Ovary (tissue), 3 donors: ENCODE results near the gene SEPTIN7.
"Not testable (repeated sequence)": the region's sequence is repeated elsewhere in the genome, so short reads cannot be mapped to it uniquely, and the experiment has no call there.

ENCODE experiments used
- POLR2A ChIP-seq: fragments of 450-650 bp; IDR thresholded peaks from one replicate; pipeline ENCODE4 v1.6.1; 2017; ENCODE audit warnings: antibody characterized with exemption, mild to moderate bottlenecking, moderate library complexity
- TF ChIP-seq, protein P1 (sequence below), 3 donors: fragments of 450-650 bp in 2 of 3; fragments of 200-600 bp in 1 of 3; IDR thresholded peaks; one replicate each; pipeline versions ENCODE4 v1.5.1 to v1.8.0; 2016 to 2022; ENCODE audit warnings: antibody characterized with exemption in 3 of 3, mild to moderate bottlenecking in 1 of 3
- donor health status: DM: no; HTN: no; CAD: no.

DNA sequence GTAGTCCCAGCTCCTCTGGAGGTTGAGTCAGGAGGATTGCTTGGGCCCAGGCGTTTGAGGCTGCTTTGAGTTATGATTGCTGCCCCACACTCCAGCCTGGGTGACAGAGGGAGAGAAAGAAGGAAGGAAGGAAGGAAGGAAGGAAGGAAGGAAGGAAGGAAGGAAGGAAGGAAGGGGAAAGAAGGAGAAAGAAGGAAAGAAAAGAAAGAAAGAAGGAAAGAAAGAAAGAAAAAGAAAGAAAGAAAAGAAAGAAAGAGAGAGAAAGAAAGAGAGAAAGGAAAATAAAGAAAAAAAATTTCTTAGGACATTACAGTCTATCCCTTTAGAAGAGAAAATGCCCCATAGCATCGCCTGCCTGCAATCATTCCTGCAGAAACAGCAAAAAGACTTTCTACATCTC lies 44.4 kb upstream of the SEPTIN7 start:
- TF ChIP-seq, protein P1, sequence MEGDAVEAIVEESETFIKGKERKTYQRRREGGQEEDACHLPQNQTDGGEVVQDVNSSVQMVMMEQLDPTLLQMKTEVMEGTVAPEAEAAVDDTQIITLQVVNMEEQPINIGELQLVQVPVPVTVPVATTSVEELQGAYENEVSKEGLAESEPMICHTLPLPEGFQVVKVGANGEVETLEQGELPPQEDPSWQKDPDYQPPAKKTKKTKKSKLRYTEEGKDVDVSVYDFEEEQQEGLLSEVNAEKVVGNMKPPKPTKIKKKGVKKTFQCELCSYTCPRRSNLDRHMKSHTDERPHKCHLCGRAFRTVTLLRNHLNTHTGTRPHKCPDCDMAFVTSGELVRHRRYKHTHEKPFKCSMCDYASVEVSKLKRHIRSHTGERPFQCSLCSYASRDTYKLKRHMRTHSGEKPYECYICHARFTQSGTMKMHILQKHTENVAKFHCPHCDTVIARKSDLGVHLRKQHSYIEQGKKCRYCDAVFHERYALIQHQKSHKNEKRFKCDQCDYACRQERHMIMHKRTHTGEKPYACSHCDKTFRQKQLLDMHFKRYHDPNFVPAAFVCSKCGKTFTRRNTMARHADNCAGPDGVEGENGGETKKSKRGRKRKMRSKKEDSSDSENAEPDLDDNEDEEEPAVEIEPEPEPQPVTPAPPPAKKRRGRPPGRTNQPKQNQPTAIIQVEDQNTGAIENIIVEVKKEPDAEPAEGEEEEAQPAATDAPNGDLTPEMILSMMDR (IDR thresholded peaks at IDR 0.05) = not testable (repeated sequence)
- TF ChIP-seq POLR2A = not testable (repeated sequence)
